Epithelial cell of esophagus (primary cell): ENCODE data around the gene CDY2B.
"Not testable (repeated sequence)": the region's sequence is repeated elsewhere in the genome, so short reads cannot be mapped to it uniquely, and the experiment has no call there.

Source experiments
- DNase-seq: peaks from one replicate; pipeline ENCODE4 v3.0.0; 2010; ENCODE audit warnings: low read depth
- H3K4me3 ChIP-seq: 2 replicates; pipeline ENCODE4 v1.5.1; 2011; ENCODE audit warnings: mild to moderate bottlenecking, low read length, control low read depth

The CDY2B gene

GRCh38 chrY:17880120-17880519 lies at the start of gene CDY2B:
Gene CDY2B, minus strand, starts transcription at chrY:17880220. Its CDS starts 328 bp downstream, at chrY:17879892.
- not testable (repeated sequence) for DNase-seq, H3K4me3 ChIP-seq

GRCh38 chrY:17908009-17908408 lies 28.0 kb upstream of the CDY2B start:
- not testable (repeated sequence) for DNase-seq, H3K4me3 ChIP-seq

GRCh38 chrY:17907351-17907750 lies 27.3 kb upstream of the CDY2B start:
- DNase-seq, H3K4me3 ChIP-seq: not testable (repeated sequence)

- not testable (repeated sequence) for H3K4me3 ChIP-seq, DNase-seq
These were observed 1.7 kb upstream of the CDY2B start for GRCh38 chrY:17881697-17882096.

- H3K4me3 ChIP-seq, DNase-seq: not testable (repeated sequence)
These were observed 3.3 kb downstream of the CDY2B start for GRCh38 chrY:17876767-17877166.

- not testable (repeated sequence) for H3K4me3 ChIP-seq, DNase-seq
These were observed 4.6 kb downstream of the CDY2B start for GRCh38 chrY:17875401-17875800.

GRCh38 chrY:17871194-17871903 lies 8.7 kb downstream of the CDY2B start:
- DNase-seq, H3K4me3 ChIP-seq: not testable (repeated sequence)

- DNase-seq, H3K4me3 ChIP-seq: not testable (repeated sequence)
These were observed 9.3 kb downstream of the CDY2B start for GRCh38 chrY:17870737-17871136.

- DNase-seq, H3K4me3 ChIP-seq: not testable (repeated sequence)
These were observed 12.2 kb downstream of the CDY2B start for GRCh38 chrY:17867850-17868249.

- H3K4me3 ChIP-seq, DNase-seq: not testable (repeated sequence)
These were observed 19.4 kb downstream of the CDY2B start for GRCh38 chrY:17860634-17861033.

- DNase-seq, H3K4me3 ChIP-seq: not testable (repeated sequence)
These were observed 22.8 kb downstream of the CDY2B start for GRCh38 chrY:17856963-17857848.

GRCh38 chrY:17856508-17856907 lies 23.5 kb downstream of the CDY2B start:
- DNase-seq, H3K4me3 ChIP-seq: not testable (repeated sequence)

- not testable (repeated sequence) for DNase-seq, H3K4me3 ChIP-seq
These were observed 30.9 kb downstream of the CDY2B start for GRCh38 chrY:17849131-17849530.

- DNase-seq, H3K4me3 ChIP-seq: not testable (repeated sequence)
These were observed 47.9 kb downstream of the CDY2B start for GRCh38 chrY:17832149-17832548.
